Activated CD4-positive, alpha-beta T cell treated with anti-CD3 and anti-CD28 coated beads, Interleukin-2, amount 50 U/mL, for 1 hour (primary cell): ENCODE data around the gene TMEM204.
"Not testable (repeated sequence)": the region's sequence is repeated elsewhere in the genome, so short reads cannot be mapped to it uniquely, and the experiment has no call there.

Experiments used
- DNase-seq: peaks from one replicate; pipeline ENCODE4 v3.0.0-alpha.2; 2020

Gene TMEM204

GRCh38 chr16:1560866-1561265 is 27.4 kb downstream of the TMEM204 start:
- no peak for DNase-seq

GRCh38 chr16:1561266-1561665 is 27.8 kb downstream of the TMEM204 start:
- no peak for DNase-seq

GRCh38 chr16:1561836-1562235 is 28.4 kb downstream of the TMEM204 start:
- no peak for DNase-seq

- no peak for DNase-seq
Observed at GRCh38 chr16:1563786-1564185, 30.3 kb downstream of the TMEM204 start.

- DNase-seq: no peak
Observed at GRCh38 chr16:1564325-1564724, 30.9 kb downstream of the TMEM204 start.

- DNase-seq: no peak
Observed at GRCh38 chr16:1565083-1565805, 31.8 kb downstream of the TMEM204 start.

- DNase-seq: no peak
Observed at GRCh38 chr16:1567988-1568387, 34.5 kb downstream of the TMEM204 start.

GRCh38 chr16:1571012-1571671 is 37.7 kb downstream of the TMEM204 start:
- DNase-seq: no peak

- no peak for DNase-seq
Observed at GRCh38 chr16:1572673-1573072, 39.2 kb downstream of the TMEM204 start.

GRCh38 chr16:1573301-1573700 is 39.8 kb downstream of the TMEM204 start:
- DNase-seq: no peak

- DNase-seq: no peak
Observed at GRCh38 chr16:1575578-1575977, 42.1 kb downstream of the TMEM204 start.

GRCh38 chr16:1579214-1579613 is 45.7 kb downstream of the TMEM204 start:
- DNase-seq: no peak

- no peak for DNase-seq
Observed at GRCh38 chr16:1580256-1580655, 46.8 kb downstream of the TMEM204 start.

- no peak for DNase-seq
Observed at GRCh38 chr16:1580956-1581355, 47.5 kb downstream of the TMEM204 start.

GRCh38 chr16:1581804-1582203 is 48.3 kb downstream of the TMEM204 start:
- no peak for DNase-seq

GRCh38 chr16:1583180-1583579 is 49.7 kb downstream of the TMEM204 start:
- no peak for DNase-seq

- no peak for DNase-seq
Observed at GRCh38 chr16:1584926-1585484, 51.5 kb downstream of the TMEM204 start.

GRCh38 chr16:1590366-1590765 is 56.9 kb downstream of the TMEM204 start:
- DNase-seq: no peak

GRCh38 chr16:1590930-1591705 is 57.7 kb downstream of the TMEM204 start:
- DNase-seq: no peak

GRCh38 chr16:1592446-1592845 is 59.0 kb downstream of the TMEM204 start:
- DNase-seq: no peak

GRCh38 chr16:1595511-1595910 is 62.0 kb downstream of the TMEM204 start:
- DNase-seq: not testable (repeated sequence)

- no peak for DNase-seq
Observed at GRCh38 chr16:1596516-1596915, 63.0 kb downstream of the TMEM204 start.

GRCh38 chr16:1597154-1597553 is 63.7 kb downstream of the TMEM204 start:
- no peak for DNase-seq

GRCh38 chr16:1601031-1601430 is 67.6 kb downstream of the TMEM204 start:
- no peak for DNase-seq
